Measurements from ENCODE around the gene ZFR2. TPM values are rescaled to one million over a fixed set of nuclear protein-coding genes. Genes with fewer than 3 reads are reported as not detected.

Gene ZFR2
- total RNA-seq, 2 donors from 2014 or later = 10.2 TPM; not detected in 1

DNA sequence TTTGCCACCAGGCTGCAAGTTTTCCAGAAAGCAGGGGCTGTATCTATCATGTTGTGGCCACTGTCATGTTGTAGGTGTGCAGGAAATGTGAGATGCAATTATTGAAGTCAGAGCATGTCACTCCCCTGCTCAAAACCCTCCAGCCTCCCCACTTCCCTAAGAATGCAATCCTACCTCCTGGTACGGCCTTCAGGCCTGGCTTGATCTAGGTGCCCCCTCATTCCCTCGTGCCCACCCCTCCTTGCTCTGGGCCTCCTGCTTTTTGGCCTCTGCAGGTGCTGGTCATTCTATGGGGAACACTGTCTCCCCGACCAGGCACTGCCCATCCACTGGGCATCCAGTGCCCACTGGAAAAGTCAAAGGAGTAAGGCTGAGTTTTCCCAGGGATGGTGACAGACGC lies 54.2 kb downstream of the ZFR2 start:
- Histone ChIP-seq H3K4me1 (replicated peaks) (peaks cover 2% of the 10 kb centered on the region), H3K36me3 (no peaks in the 10 kb centered on the region)

GRCh38 chr19:3813473-3814392 lies 55.1 kb downstream of the ZFR2 start:
- WGBS = 76% methylated on average over 22 of the region's 22 CpGs

More for the DNA sequence above, 54.2 kb downstream of the ZFR2 start:
- TF ChIP-seq, protein P1, sequence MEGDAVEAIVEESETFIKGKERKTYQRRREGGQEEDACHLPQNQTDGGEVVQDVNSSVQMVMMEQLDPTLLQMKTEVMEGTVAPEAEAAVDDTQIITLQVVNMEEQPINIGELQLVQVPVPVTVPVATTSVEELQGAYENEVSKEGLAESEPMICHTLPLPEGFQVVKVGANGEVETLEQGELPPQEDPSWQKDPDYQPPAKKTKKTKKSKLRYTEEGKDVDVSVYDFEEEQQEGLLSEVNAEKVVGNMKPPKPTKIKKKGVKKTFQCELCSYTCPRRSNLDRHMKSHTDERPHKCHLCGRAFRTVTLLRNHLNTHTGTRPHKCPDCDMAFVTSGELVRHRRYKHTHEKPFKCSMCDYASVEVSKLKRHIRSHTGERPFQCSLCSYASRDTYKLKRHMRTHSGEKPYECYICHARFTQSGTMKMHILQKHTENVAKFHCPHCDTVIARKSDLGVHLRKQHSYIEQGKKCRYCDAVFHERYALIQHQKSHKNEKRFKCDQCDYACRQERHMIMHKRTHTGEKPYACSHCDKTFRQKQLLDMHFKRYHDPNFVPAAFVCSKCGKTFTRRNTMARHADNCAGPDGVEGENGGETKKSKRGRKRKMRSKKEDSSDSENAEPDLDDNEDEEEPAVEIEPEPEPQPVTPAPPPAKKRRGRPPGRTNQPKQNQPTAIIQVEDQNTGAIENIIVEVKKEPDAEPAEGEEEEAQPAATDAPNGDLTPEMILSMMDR (IDR thresholded peaks at IDR 0.05) = no peak
- TF ChIP-seq POLR2A (IDR thresholded peaks at IDR 0.05) (no peak), POLR2AphosphoS5 (IDR thresholded peaks at IDR 0.05) (no peak)
- Histone ChIP-seq H3K4me3 (no peak overlapping the region), H3K27me3 (replicated peaks; ENCODE audit: insufficient read depth) (no peaks in the 10 kb centered on the region), H3K27ac (no peak overlapping the region), H3K9me3 (no peaks in the 10 kb centered on the region)
- WGBS = 91% methylated on average over 4 of the region's 4 CpGs
- no peak for DNase-seq (ENCODE audit: low spot score)
- intact Hi-C loops (cut with DNase I) = no loop called here

DNA sequence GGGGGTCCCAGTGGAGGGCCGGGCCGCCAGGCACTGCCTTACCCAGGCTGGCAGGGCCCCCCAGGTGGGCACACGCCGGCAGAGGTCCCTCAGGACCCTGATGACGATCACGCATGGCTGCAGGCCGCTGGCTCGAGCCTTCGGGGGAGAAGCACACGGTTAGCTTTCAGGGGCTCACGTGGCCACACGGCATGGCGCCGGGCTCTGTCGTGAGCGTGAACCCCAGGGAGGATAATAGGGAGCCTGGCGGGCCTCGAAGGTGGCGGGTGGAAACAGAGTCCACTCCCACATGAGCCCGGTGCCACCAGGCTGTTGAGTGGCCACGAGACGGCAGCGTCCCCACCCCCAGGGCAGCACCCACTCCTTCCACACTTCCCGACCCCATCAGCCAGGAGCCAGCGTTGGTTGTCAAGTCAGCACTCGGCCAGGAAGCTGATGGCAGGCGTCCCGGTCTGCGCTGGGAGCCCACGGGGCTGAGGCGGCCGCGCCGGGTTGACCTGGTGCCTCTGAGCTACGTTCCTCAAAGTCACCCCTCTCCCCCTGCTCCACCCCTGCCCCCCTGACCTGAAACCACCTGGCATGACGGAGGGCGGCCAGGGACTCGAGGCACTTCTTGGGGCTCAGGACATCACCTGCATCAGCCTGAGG lies 58.0 kb downstream of the ZFR2 start:
- H3K4me1 ChIP-seq (replicated peaks) = no peaks in the 10 kb centered on the region
- intact Hi-C loops (cut with DNase I) = no loop called here
- H3K27me3 ChIP-seq (replicated peaks; ENCODE audit: insufficient read depth) = no peaks in the 10 kb centered on the region
- no peaks in the 10 kb centered on the region for H3K36me3 ChIP-seq
- H3K27ac ChIP-seq = no peak overlapping the region
- H3K4me3 ChIP-seq = no peak overlapping the region
- TF ChIP-seq, protein P1 (IDR thresholded peaks at IDR 0.05) = no peak
- TF ChIP-seq POLR2A (IDR thresholded peaks at IDR 0.05) (no peak), POLR2AphosphoS5 (IDR thresholded peaks at IDR 0.05) (no peak)
- no peaks in the 10 kb centered on the region for H3K9me3 ChIP-seq
- DNase-seq (ENCODE audit: low spot score) = no peak
- WGBS = 83% methylated on average over 34 of the region's 38 CpGs

More at GRCh38 chr19:3813473-3814392, 55.1 kb downstream of the ZFR2 start:
- Histone ChIP-seq H3K27ac (no peak overlapping the region), H3K4me1 (replicated peaks) (peaks cover under 1% of the 10 kb centered on the region), H3K27me3 (replicated peaks; ENCODE audit: insufficient read depth) (no peaks in the 10 kb centered on the region), H3K4me3 (no peak overlapping the region), H3K9me3 (no peaks in the 10 kb centered on the region), H3K36me3 (no peaks in the 10 kb centered on the region)
- intact Hi-C loops (cut with DNase I) = no loop called here
- TF ChIP-seq POLR2AphosphoS5 (IDR thresholded peaks at IDR 0.05) (no peak), POLR2A (IDR thresholded peaks at IDR 0.05) (no peak)
- TF ChIP-seq, protein P1 (IDR thresholded peaks at IDR 0.05) = no peak
- no peak for DNase-seq (ENCODE audit: low spot score)

GRCh38 chr19:3809881-3810707 lies 58.7 kb downstream of the ZFR2 start:
- no peak overlapping the region for H3K4me3 ChIP-seq
- no peaks in the 10 kb centered on the region for H3K36me3 ChIP-seq
- no peaks in the 10 kb centered on the region for H3K4me1 ChIP-seq (replicated peaks)
- WGBS = 66% methylated on average over 26 of the region's 26 CpGs
- H3K27me3 ChIP-seq (replicated peaks; ENCODE audit: insufficient read depth) = no peaks in the 10 kb centered on the region
- H3K27ac ChIP-seq = no peak overlapping the region
- intact Hi-C loops (cut with DNase I) = no loop called here
- TF ChIP-seq POLR2A (IDR thresholded peaks at IDR 0.05) = no peak
- TF ChIP-seq, protein P1 (IDR thresholded peaks at IDR 0.05) = no peak
- no peak for TF ChIP-seq POLR2AphosphoS5 (IDR thresholded peaks at IDR 0.05)
- H3K9me3 ChIP-seq = no peaks in the 10 kb centered on the region
- DNase-seq (ENCODE audit: low spot score) = no peak
